ENCODE measurements around the gene MRPL47.
"Not testable (repeated sequence)": the region's sequence is repeated elsewhere in the genome, so short reads cannot be mapped to it uniquely, and the experiment has no call there.

The MRPL47 gene

GRCh38 chr3:179604321-179605078 is at the start of gene MRPL47, which contains the start of gene NDUFB5:
TSS of gene MRPL47 (minus strand) at chr3:179604638. CDS start at chr3:179604624, 14 bp downstream.
TSS of gene NDUFB5 (plus strand) at chr3:179604794. CDS start at chr3:179604816, 22 bp downstream.
- ATAC-seq, result peak; percentile 86 to 88

- peak; percentile 62 to 71 for ATAC-seq
Observed at GRCh38 chr3:179653096-179653797, 48.8 kb upstream of the MRPL47 start.

- ATAC-seq, result peak; percentile 58 to 59
Observed at GRCh38 chr3:179652447-179653095, 48.1 kb upstream of the MRPL47 start, which contains the start of gene USP13. TSS of gene USP13 (plus strand) at chr3:179653040. CDS start at chr3:179653226, 186 bp downstream.

GRCh38 chr3:179651687-179652446 is 47.4 kb upstream of the MRPL47 start:
- ATAC-seq, result no peak

GRCh38 chr3:179646177-179646576 is 41.7 kb upstream of the MRPL47 start:
- ATAC-seq, result no peak

GRCh38 chr3:179643837-179644236 is 39.4 kb upstream of the MRPL47 start:
- ATAC-seq, result not testable (repeated sequence)

- ATAC-seq, result no peak
Observed at GRCh38 chr3:179642871-179643270, 38.4 kb upstream of the MRPL47 start.

GRCh38 chr3:179640469-179640868 is 36.0 kb upstream of the MRPL47 start:
- ATAC-seq, result no peak

- no peak for ATAC-seq
Observed at GRCh38 chr3:179630753-179631451, 26.5 kb upstream of the MRPL47 start.

GRCh38 chr3:179624451-179624850 is 20.0 kb upstream of the MRPL47 start:
- ATAC-seq, result no peak

- ATAC-seq, result no peak
Observed at GRCh38 chr3:179622023-179622422, 17.6 kb upstream of the MRPL47 start.

GRCh38 chr3:179615458-179616173 is 11.2 kb upstream of the MRPL47 start:
- ATAC-seq, result no peak

- ATAC-seq, result no peak
Observed at GRCh38 chr3:179613807-179614206, 9.4 kb upstream of the MRPL47 start.

- ATAC-seq, result no peak
Observed at GRCh38 chr3:179610066-179610465, 5.6 kb upstream of the MRPL47 start.

- peak; percentile 81 to 87 for ATAC-seq
Observed at GRCh38 chr3:179608931-179609720, 4.7 kb upstream of the MRPL47 start.

- no peak for ATAC-seq
Observed at GRCh38 chr3:179606534-179607085, 2.2 kb upstream of the MRPL47 start.

- ATAC-seq, result no peak
Observed at GRCh38 chr3:179603831-179604230, 607 bp downstream of the MRPL47 start.

GRCh38 chr3:179603321-179603720 is 1.1 kb downstream of the MRPL47 start:
- ATAC-seq, result no peak

- no peak for ATAC-seq
Observed at GRCh38 chr3:179599531-179599930, 4.9 kb downstream of the MRPL47 start.

GRCh38 chr3:179591313-179591712 is 13.1 kb downstream of the MRPL47 start:
- no peak for ATAC-seq

Measured in activated CD4-positive, CD25-positive, alpha-beta regulatory T cell treated with anti-CD3 and anti-CD28 coated beads, Interleukin-2, amount 50 U/mL, for 24 hours (primary cell).